Activated CD8-positive, alpha-beta memory T cell treated with anti-CD3 and anti-CD28 coated beads for 48 hours (primary cell): Measurements from ENCODE around the gene F8.
"Not testable (repeated sequence)": the region's sequence is repeated elsewhere in the genome, so short reads cannot be mapped to it uniquely, and the experiment has no call there.

Source experiments
- DNase-seq, 3 experiments: peaks; one replicate each; pipeline ENCODE4 v3.0.0-alpha.2; 2020; ENCODE audit warnings: low read depth in 2 of 3, low spot score in 2 of 3

The F8 gene

DNA sequence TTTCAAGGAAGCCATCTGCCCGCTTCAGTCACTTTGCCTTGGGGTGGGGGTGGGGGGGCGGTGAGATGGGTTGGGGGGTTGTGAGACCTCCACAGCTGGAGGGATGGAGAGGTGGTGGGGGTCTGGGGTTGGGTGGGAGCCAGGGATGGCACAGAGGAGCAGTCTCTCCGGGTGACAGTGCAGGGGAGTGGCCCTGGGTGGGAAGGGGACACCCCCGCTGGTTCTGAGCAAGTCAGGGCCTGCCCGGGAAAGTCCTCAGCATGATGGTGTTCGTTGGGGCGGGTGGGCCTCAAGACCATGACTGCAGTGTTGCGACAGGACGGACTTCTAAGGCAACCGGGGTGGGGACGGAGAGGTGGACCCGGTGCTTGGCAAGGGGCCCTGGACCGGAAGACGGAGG is 137.0 kb downstream of the F8 start:
- DNase-seq: not testable (repeated sequence)

DNA sequence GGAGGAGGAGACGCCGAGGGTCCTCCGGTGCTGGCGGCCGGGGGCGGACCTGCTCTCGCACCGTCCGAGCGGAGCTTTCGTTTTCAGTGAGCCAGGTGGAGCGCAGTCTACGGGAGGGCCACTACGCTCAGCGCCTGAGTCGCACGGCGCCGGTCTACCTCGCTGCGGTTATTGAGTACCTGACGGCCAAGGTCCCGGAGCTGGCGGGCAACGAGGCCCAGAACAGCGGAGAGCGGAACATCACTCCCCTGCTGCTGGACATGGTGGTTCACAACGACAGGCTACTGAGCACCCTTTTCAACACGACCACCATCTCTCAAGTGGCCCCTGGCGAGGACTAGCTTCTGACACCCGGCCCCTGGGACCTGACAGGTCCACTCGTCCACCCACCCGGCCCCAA is 137.5 kb downstream of the F8 start:
- DNase-seq: not testable (repeated sequence)

DNA sequence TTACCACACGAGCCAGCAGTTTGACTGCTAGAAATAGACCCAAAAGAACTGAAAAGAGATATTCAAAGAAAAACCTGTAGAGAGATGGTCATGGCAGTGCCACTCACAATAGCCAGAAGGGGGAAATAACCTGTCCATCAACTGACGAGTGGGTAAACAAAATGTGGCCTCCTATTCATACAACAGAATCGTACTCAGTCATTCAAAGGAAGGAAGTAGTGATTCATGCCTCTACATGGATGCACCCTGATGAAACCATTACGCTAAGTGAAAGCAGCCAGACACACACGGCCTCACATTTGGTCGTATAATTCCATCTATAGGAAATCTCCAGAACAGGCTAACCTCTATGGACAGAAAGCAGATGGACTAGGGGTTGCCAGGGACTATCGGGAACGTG is 138.5 kb downstream of the F8 start:
- not testable (repeated sequence) for DNase-seq

DNA sequence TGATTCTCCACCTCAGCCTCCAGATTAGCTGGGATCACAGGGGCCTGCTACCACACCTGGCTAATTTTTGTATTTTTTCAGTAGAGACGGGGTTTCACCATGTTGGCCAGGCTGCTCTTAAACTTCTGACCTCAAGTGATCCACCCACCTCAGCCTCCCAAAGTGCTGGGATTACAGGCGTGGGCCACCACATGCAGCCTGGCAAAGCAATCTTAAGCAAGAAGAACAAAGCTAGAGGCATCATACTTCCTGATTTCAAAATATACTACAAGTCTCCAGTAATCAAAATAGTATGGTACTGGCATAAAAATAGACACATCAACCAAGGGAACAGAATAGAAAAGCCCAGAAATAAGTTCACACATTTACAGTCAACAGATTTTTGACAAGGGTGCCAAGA is 149.2 kb downstream of the F8 start:
- DNase-seq: no peak

DNA sequence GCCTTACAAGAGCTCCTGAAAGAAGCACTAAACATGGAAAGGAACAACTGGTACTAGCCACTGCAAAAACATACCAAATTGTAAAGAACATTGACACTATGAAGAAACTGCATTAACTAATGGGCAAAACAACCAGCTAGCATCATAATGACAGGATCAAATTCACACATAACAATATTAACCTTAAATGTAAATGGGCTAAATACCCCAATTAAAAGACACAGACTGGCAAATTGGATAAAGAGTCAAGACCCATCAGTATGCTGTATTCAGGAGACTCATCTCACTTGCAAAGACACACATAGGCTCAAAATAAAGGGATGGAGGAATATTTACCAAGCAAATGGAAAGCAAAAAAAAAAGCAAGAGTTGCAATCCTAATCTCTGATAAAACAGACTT is 154.0 kb downstream of the F8 start:
- DNase-seq: not testable (repeated sequence)

DNA sequence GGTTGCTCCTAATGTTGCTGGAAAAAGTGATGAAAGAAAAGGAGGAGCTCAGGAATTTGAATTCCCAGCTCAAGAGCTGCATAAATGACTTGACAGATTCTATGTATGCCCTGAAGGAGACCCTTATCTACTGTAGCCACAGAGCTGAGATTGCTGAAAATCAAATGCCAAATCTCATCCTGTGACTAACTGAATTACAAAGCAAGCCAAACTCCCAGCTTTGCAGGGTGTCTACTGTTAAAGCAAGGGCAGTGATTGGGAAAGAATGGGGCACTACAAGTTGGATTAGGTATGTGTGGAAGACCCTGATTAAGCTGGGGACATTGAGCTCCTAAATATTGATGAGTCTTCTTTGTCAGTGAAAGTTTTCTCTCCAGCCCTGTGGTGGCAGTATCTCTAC is 167.3 kb downstream of the F8 start:
- no peak for DNase-seq

DNA sequence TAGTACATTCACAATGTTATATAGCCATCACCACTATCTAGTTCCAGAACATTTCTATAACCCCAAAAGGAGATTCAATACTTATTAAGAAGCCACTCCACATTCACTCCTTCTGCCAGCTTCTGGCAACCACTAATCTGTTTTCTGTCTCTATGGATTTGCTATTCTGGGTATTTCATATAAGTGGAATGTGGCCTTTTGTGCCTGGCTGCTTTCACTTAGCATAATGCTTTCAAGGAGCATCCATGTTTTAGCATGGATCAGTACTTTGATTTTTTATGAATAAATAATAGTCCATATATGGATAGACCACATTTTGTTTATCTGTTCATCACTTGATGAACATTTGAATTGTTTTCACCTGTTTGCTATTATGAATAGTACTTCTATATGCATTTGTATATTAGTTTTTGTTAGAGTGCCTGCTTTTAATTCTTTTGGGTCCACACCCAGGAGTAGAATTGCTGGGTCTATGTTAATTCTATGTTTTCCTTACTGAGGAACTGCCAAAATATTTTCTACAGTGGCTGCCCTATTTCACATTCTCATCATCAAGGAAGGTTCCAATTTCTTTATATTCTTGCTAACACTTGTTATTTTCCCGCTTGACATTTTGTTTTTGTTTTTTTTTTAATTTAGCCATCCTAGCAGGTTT is 171.4 kb downstream of the F8 start:
- no peak for DNase-seq

DNA sequence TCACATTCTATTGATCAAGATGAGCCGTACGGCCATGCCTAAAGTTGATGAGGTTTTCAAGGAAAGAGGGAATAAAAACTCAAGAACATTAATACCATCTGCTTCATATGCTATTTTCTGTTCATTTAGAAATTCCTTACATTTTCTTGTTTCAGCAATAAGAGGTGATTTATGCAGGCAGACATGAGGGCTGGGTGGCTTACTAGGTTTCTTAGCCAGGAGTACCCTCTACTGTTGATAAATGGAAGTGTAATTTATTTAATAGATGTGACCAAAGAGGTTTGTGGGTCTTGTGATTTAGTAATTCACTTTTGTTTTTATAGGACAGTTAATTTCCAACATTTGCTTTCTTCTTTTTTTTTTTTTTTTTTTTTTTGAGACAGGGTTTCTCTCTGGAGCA is 181.7 kb downstream of the F8 start:
- no peak for DNase-seq

DNA sequence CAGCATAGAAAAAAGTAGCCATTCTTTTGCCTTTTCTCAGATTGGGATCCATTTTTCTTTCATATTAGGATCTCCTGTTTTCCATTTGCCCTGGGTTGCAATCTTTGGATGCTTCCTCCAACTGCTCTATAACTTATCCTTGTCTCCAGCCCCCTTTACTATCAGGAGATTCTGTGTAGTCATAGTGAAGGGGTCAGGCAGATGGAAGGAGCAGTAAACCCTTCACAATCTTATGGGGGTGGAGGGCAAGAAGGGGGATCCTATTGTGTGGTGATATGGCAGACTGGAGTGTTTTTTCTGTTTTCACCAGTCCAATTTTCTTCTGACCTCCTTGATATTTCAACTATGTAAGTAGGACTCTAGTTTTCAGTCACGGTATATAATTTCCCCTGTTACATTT is 186.4 kb downstream of the F8 start:
- DNase-seq: no peak

DNA sequence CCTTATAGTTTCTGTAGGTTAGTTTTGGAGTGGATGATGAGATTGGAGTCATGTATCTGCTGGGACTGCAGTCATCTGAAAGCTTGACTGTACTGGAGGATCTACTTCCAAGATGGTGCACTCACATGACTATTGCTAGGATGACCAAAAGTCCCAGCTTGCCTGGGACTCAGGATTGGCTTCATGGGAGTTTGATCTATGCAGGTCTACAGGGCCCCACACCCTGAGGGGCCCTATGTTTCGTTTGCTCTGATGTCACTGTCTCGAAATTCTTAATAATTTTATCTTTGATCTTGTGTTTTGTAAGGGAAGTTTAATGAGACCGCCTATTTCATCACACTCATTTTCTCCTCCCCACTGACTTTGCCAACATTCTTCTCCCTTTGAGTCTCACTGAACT is 188.0 kb downstream of the F8 start, which contains the start of gene SMIM9:
Gene SMIM9, minus strand, starts transcription at position 101 of the 400 bp plus-strand sequence. CDS start 3,806 bp downstream, outside the sequence.
- DNase-seq: no peak

DNA sequence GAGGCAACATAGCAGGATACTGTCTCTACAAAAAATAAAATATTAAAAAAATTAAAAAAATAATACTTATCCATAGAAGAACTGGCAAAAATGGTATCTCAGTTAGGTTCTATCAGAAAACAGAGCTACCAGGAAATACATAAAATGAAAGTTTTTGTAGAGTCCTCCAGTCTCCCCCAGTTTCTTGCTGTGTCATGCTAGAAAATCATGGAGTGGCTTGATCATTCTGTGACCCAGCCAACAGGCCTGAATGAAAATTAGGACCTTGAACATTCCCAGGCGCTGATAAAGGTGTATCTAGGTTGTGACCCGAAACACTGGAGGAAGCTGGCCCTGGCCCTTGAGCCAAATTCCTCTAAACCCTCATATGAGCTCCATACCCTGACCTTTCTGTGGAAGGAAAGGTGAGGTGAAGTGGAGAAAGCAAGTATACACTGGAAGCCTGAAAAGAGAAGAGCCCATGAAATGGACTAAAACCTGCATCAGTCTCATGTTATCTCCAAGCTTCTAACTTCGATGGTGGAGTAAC is 188.7 kb downstream of the F8 start:
- no peak for DNase-seq

DNA sequence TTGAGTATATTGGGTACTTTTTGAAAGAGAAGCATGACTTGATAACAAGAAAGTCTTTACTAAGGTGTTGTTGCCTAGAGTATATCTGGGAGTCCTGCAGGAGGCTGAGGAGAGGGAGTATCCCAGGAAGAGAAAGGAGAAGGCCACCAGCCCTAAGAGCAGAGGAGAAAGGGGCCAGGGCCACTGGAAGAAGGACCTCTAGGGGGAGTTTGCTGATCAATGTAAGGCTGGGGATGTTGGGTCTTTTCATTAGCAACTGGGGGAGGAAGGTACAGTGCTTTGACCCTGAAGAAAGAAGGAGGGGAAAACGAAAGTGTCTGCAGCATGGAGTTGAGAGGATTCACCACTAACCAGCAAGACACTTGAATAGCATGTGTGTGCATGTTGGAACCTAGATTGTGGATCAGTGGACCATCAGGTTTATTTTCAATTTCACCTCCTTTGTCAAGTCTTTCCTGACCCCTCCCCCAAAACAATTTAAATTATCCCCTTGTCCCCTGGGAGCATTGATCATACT is 192.5 kb downstream of the F8 start:
- no peak for DNase-seq

DNA sequence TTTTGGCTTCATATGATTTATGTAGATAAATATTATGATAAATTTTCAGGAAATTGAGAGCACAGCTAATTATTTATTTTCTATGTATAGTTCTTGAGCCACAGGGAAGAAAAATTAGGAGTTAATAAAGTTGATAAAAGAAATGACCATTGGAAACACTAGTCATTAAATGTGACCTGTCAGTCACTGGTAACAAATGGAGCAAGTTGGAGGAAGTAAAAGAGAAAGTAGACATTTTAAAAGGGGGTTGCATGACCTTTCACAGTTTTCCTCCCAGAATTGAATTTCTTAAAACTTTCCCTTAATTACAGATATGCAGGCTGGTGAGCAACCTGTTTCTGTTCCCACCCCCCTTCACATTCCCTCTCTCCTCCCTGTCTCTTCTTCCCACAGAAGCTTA is 193.4 kb downstream of the F8 start:
- no peak for DNase-seq

DNA sequence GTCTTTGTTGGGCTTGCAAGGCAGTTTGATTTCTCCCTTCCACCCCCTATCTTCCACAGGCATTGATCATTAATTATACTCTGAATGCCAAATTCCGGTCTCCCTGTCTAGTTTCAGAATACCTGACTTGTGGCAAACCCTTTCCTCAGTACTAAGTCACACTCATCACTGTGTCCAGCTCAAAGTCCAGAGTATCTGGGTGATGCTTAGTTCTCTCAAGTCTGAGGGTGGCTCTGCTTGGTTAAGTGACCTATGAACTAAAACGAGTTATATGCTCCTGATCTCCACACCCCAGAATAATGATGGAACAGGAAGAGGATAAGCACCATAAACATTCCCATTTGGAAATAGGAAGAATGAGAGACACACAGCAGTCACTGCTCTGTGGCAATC is 194.5 kb downstream of the F8 start:
- DNase-seq: no peak

DNA sequence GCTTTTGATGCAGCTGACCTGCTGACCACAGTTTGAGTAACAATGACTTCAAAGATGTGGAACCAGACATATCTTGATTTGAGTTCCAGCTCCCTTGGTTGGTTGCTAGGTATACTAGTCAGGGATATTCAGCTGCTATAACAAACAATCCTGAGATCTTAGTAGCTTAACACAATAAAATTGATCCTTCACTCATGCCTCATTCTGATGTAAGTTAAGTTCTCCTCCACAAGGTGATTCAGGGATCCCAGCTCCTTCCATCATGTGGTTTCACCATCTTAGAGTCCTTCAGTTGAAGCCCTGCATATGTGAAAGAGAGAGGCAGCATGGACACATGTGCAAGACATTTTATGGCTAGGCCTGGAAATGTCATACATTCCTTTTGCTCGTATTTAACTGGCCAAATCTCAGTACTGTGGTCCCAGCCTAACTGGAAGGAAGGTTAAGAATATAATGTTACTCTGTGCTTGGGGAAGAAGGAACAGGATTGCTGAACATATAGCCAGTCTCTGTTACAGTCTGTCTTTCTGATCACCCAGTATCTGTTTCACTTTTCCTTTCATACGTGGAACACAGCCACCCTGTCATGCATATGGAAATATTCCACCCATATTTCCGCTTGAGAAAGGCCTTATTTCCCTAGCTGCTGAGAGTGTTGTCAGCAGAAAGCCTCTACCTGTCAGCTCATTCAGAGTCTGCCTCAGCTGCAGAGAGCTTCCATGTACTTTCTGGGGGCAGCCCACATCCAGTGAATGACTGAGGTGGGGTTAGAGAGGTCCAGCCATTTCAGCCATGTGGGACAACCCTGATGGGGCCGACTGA is 195.1 kb downstream of the F8 start:
- no peak for DNase-seq

DNA sequence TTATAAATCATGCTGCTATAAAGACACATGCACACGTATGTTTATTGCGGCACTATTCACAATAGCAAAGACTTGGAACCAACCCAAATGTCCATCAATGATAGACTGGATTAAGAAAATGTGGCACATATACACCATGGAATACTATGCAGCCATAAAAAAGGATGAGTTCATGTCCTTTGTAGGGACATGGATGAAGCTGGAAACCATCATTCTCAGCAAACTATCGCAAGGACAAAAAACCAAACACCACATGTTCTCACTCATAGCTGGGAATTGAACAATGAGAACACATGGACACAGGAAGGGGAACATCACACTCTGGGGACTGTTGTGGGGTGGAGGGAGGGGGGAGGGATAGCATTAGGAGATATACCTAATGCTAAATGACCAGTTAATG is 196.9 kb downstream of the F8 start:
- DNase-seq: not testable (repeated sequence)

DNA sequence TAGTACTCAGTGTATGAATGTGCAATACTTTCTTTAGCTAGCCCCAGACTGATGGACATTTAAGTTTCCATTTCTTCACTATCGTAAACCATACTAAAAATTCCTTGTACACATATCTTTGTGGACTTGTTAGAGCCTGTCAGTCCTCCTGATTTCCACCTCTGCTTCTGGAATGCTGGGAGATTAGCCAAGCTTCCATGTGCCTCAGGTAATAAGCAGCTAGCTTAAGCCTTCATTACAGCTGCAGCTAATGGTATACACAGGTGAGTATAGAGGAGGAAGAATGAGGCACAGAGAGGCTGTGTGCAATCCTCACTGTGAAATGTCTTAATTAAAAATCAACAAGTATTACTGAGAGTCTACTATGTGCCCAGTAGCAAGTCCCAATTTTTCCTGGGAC is 197.9 kb downstream of the F8 start:
- no peak for DNase-seq

DNA sequence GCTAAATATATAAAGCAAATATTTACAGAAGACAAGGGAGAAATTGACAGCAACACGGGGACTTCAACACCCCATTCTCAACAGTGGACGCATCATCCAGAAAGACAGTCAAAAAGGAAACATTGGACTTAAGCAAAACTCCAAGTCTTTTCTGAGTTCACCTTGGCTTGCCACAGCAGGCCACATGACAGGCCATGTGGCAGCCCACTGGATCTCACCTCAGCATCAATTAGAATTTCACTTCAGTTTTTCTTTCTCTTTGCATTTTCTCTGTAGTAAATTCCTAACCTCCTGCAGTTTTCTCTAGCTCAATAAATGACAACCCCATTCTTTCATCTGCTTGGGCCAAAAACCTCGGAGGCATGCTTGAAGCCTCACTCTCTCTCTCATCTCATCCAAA is 200.5 kb downstream of the F8 start:
- DNase-seq: no peak

DNA sequence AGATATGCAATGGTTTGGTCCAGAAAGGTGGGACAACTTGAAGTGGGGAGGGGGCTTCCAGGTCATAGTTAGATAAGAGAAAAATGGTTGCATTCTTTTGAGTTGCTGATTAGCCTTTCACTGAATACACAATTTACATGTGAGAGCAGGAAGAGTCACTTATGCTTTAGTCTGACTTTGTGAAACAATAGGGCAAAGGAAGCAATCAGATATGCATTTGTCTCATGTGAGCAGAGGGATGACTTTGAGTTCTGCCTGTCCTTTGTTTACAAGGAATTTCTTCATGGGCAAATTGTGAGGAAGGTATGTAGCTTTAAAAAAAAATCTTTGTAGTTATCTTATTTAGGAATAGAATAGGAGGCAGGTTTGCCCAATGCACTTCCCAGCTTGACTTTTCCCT is 201.0 kb downstream of the F8 start:
- no peak for DNase-seq

DNA sequence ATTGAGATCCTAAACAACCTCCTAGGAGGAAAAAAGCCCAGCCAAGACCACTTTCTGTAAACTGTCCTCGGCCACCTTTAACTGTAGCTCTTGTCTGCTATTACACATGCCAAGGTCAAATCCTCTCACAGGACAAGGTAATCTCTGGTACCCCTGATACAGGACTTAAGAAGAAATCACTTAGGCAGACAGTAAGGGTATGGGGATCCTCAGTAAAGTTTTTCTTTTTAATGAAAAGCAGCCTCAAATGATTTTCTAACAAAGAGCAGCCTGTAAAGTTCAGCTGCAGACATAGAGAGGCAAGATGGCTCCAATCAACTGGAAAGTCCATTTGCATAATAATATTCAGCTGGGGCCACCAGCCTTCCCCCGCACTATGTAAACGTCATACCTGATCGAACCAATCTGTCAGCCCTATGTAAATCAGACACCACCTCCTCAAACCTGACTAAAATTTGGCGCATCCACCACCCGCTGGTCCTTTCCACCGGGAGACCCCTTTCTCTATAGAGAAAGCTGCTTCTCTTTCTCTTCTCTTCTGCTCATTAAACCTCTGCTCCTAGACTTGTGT is 202.7 kb downstream of the F8 start:
- DNase-seq: no peak

DNA sequence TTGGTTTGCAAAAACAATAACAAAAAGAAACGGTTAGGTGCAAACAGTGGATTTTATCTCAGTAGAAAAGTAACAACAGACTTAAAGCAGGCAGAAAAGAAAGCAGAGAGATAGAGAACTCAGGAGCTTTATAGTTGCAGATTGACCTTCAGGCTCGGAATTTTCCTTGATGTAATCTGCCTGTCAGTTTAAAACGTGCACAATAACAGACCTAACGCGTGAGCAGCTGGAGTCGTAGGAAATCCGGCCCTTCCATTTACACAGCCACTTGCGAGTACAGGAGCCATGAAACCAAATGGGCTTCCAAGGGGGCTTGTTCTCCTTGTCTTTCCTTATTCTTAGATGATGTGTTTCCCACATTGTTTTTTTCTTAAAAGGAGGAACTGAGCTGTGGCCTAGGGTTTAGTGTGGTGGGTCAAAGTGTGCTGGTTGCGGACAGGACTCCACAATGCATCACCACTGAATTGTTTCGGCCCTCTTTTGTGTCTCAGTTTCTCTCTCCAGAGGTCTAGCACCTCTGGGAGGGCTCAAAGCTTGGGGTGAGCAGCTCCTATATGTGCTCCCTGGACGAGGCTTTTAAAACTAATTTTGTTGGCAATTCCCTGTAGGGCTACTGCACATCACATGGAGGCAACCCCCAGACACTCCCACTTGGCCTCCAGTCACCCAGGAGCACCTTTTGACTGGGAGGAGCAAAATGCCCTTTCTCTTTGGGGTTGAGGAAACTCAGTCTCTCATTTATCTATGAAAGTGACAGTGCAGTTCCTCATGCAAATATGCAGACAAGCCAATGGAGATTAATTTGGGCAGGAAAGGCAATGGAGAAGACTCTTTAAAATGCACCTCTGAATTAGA is 203.4 kb downstream of the F8 start:
- DNase-seq: no peak
